Right forelimb (tissue), 1 donor: Measurements from ENCODE around the gene CCDC157.
"Not testable (repeated sequence)": the region's sequence is repeated elsewhere in the genome, so short reads cannot be mapped to it uniquely, and the experiment has no call there.

ENCODE experiments used
- DNase-seq: peaks from one replicate; pipeline ENCODE4 v3.0.0-alpha.2; 2018

CCDC157 gene

GRCh38 chr22:30326255-30326705 lies 30.5 kb upstream of the CCDC157 start:
- peak; percentile 67 for DNase-seq

GRCh38 chr22:30326706-30327362 lies 30.0 kb upstream of the CCDC157 start, which contains the start of gene TBC1D10A:
Gene TBC1D10A (minus strand): TSS chr22:30326941. CDS start chr22:30326881, 60 bp downstream.
- peak; percentile 90 for DNase-seq

- no peak for DNase-seq
Measured at GRCh38 chr22:30327864-30328345, 28.9 kb upstream of the CCDC157 start.

- no peak for DNase-seq
Measured at GRCh38 chr22:30328466-30329049, 28.2 kb upstream of the CCDC157 start.

- DNase-seq: no peak
Measured at GRCh38 chr22:30332551-30332950, 24.3 kb upstream of the CCDC157 start.

GRCh38 chr22:30332994-30333706 lies 23.7 kb upstream of the CCDC157 start:
- no peak for DNase-seq

- DNase-seq: no peak
Measured at GRCh38 chr22:30333707-30334087, 23.1 kb upstream of the CCDC157 start.

GRCh38 chr22:30334646-30335045 lies 22.2 kb upstream of the CCDC157 start:
- DNase-seq: no peak

GRCh38 chr22:30335236-30335635 lies 21.6 kb upstream of the CCDC157 start:
- no peak for DNase-seq

GRCh38 chr22:30336752-30337460 lies 19.9 kb upstream of the CCDC157 start:
- no peak for DNase-seq

- no peak for DNase-seq
Measured at GRCh38 chr22:30337461-30337778, 19.4 kb upstream of the CCDC157 start.

- DNase-seq: not testable (repeated sequence)
Measured at GRCh38 chr22:30338341-30338740, 18.5 kb upstream of the CCDC157 start.

GRCh38 chr22:30338802-30339201 lies 18.0 kb upstream of the CCDC157 start:
- no peak for DNase-seq

GRCh38 chr22:30340911-30341685 lies 15.7 kb upstream of the CCDC157 start:
- peak; percentile 52 for DNase-seq

- no peak for DNase-seq
Measured at GRCh38 chr22:30344447-30345200, 12.2 kb upstream of the CCDC157 start.

- DNase-seq: no peak
Measured at GRCh38 chr22:30347255-30347892, 9.4 kb upstream of the CCDC157 start.

- DNase-seq: no peak
Measured at GRCh38 chr22:30348404-30348803, 8.4 kb upstream of the CCDC157 start.

GRCh38 chr22:30348809-30349208 lies 8.0 kb upstream of the CCDC157 start:
- DNase-seq: no peak

GRCh38 chr22:30351226-30351625 lies 5.6 kb upstream of the CCDC157 start:
- no peak for DNase-seq

- DNase-seq: no peak
Measured at GRCh38 chr22:30354644-30355043, 2.2 kb upstream of the CCDC157 start.

GRCh38 chr22:30357236-30357570 lies 396 bp downstream of the CCDC157 start:
- no peak for DNase-seq
